ENCODE data around the gene ELMOD3. TPM values are rescaled to one million over a fixed set of nuclear protein-coding genes. Genes with fewer than 3 reads are reported as not detected.
"Not testable (repeated sequence)": the region's sequence is repeated elsewhere in the genome, so short reads cannot be mapped to it uniquely, and the experiment has no call there.

Gene ELMOD3
- polyA plus RNA-seq, 2 of the 4 experiments (the other 2 are of a cell fraction): 17.8 to 29.9 TPM

DNA sequence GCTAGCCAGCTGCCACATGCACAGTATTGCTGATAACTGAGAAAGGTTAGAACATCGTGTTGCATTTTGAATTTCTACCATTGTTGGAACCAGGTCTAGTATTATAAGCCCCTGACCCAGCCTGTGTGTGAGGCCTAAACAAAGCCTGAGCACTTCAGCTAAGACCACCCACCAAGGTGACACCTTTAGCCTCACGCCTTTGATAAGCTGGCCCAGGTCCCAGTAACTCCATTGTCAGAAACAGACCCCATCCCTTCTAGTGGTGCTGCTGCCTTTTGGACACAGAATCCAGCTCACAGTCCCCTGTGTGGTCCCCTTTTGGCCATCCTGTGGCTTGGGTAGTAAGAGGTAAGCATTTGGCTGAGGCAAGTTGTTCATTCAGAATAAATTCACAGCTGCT is 1.6 kb downstream of the ELMOD3 start:
- Histone ChIP-seq H3K27ac (no peak overlapping the region), H3K4me1 (peaks cover 15% of the 10 kb centered on the region), H3K4me2 (no peak overlapping the region), H3K4me3 (no peak overlapping the region), H3K9me3 (no peaks in the 10 kb centered on the region)
- no peak for TF ChIP-seq PHF8 (IDR thresholded peaks at IDR 0.05; ENCODE audit: borderline replicate concordance, low read depth)
- TF ChIP-seq FOXS1 (CRISPR knock-in tag; IDR thresholded peaks at IDR 0.05): no peak
- TF ChIP-seq ESRRA (IDR thresholded peaks at IDR 0.05; ENCODE audit: borderline replicate concordance, low read length): no peak
- TF ChIP-seq FOSB (CRISPR knock-in tag; IDR thresholded peaks at IDR 0.05): no peak
- no peak for TF ChIP-seq POLR2A (IDR thresholded peaks at IDR 0.05; ENCODE audit: low read length)
- TF ChIP-seq HEYL (CRISPR knock-in tag; IDR thresholded peaks at IDR 0.05): no peak
- no peak for TF ChIP-seq NFE2L2 (conservative IDR thresholded peaks at IDR 0.05; ENCODE audit: low read length)
- TF ChIP-seq, protein P1, sequence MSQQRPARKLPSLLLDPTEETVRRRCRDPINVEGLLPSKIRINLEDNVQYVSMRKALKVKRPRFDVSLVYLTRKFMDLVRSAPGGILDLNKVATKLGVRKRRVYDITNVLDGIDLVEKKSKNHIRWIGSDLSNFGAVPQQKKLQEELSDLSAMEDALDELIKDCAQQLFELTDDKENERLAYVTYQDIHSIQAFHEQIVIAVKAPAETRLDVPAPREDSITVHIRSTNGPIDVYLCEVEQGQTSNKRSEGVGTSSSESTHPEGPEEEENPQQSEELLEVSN (IDR thresholded peaks at IDR 0.05; ENCODE audit: borderline replicate concordance, low read depth): no peak
- TF ChIP-seq, protein P2, sequence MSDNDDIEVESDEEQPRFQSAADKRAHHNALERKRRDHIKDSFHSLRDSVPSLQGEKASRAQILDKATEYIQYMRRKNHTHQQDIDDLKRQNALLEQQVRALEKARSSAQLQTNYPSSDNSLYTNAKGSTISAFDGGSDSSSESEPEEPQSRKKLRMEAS (IDR thresholded peaks at IDR 0.05): no peak
- TF ChIP-seq TP53 (CRISPR knock-in tag; IDR thresholded peaks at IDR 0.05): no peak
- TF ChIP-seq ZNF302 (CRISPR knock-in tag; IDR thresholded peaks at IDR 0.05): no peak
- TF ChIP-seq, protein P3, sequence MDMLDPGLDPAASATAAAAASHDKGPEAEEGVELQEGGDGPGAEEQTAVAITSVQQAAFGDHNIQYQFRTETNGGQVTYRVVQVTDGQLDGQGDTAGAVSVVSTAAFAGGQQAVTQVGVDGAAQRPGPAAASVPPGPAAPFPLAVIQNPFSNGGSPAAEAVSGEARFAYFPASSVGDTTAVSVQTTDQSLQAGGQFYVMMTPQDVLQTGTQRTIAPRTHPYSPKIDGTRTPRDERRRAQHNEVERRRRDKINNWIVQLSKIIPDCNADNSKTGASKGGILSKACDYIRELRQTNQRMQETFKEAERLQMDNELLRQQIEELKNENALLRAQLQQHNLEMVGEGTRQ (IDR thresholded peaks at IDR 0.05): no peak
- WGBS (ENCODE audit: missing lambda C conversion rate): 95% methylated on average over 2 of the region's 2 CpGs
- ChIA-PET CTCF (interaction anchor here (1.1 to 3.2 kb wide), 3 partner anchors 9 to 183 kb away, joined by 3 to 16 read pairs (median 5); partner anchors contain the start of gene MAT2A), POLR2A (interaction anchor here (0.9 to 1.1 kb wide), 2 partner anchors 183 to 239 kb away, joined by 4 read pairs; partner anchors contain the start of gene MAT2A)
- DNase-seq (ENCODE audit: low read depth in 1 of 2, low spot score in 1 of 2) (no peak), ATAC-seq (no peak), FAIRE-seq (no peak)

DNA sequence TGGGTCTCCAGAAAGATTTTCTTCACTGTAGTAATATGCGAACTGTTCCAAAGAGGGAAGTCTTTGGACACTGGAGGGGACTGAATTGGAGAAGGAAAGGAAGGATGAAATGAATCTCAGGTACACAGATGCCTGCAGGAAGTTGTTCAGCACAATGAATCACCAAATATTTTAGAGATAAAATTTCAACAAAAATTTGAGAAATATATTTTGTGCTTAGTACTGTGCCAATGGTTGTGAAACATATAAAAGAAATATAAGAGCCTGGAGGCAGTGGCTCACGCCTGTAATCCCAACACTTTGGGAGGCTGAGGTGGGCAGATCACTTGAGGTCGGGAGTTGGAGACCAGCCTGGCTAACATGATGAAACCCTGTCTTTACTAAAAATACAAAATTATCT is 3.2 kb downstream of the ELMOD3 start:
- DNase-seq (ENCODE audit: low read depth in 1 of 2, low spot score in 1 of 2): no peak
- WGBS (ENCODE audit: missing lambda C conversion rate): 87% methylated on average over 3 of the region's 3 CpGs
- H3K4me3 ChIP-seq: no peak overlapping the region
- no peaks in the 10 kb centered on the region for H3K9me3 ChIP-seq
- POLR2A ChIA-PET: no interaction called here
- ATAC-seq: no peak
- CTCF ChIA-PET: interaction anchor here (1.1 to 3.2 kb wide), 2 partner anchors 8 to 19 kb away, joined by 3 to 16 read pairs; no protein-coding TSS in a partner anchor
- H3K4me2 ChIP-seq: no peak overlapping the region
- FAIRE-seq: no peak
- TF ChIP-seq ESRRA (IDR thresholded peaks at IDR 0.05; ENCODE audit: borderline replicate concordance, low read length): no peak
- no peak for TF ChIP-seq TFCP2L1 (CRISPR knock-in tag; IDR thresholded peaks at IDR 0.05)
- TF ChIP-seq CEBPB (IDR thresholded peaks at IDR 0.05): no peak
- no peak for TF ChIP-seq ZNF302 (CRISPR knock-in tag; IDR thresholded peaks at IDR 0.05)
- TF ChIP-seq KDM1A (IDR thresholded peaks at IDR 0.05; ENCODE audit: low read depth): no peak
- TF ChIP-seq CHD4 (IDR thresholded peaks at IDR 0.05; ENCODE audit: borderline replicate concordance): no peak
- TF ChIP-seq, protein P2 (IDR thresholded peaks at IDR 0.05): no peak
- TF ChIP-seq EHMT2 (IDR thresholded peaks at IDR 0.05; ENCODE audit: low read depth): no peak
- no peak for TF ChIP-seq HOXB13 (CRISPR knock-in tag; IDR thresholded peaks at IDR 0.05; ENCODE audit: low read depth)
- no peak for TF ChIP-seq MAFK (IDR thresholded peaks at IDR 0.05; ENCODE audit: partially characterized antibody)
- TF ChIP-seq EHF (CRISPR knock-in tag; IDR thresholded peaks at IDR 0.05): no peak
- H3K4me1 ChIP-seq: peaks cover 12% of the 10 kb centered on the region
- no peak overlapping the region for H3K27ac ChIP-seq

DNA sequence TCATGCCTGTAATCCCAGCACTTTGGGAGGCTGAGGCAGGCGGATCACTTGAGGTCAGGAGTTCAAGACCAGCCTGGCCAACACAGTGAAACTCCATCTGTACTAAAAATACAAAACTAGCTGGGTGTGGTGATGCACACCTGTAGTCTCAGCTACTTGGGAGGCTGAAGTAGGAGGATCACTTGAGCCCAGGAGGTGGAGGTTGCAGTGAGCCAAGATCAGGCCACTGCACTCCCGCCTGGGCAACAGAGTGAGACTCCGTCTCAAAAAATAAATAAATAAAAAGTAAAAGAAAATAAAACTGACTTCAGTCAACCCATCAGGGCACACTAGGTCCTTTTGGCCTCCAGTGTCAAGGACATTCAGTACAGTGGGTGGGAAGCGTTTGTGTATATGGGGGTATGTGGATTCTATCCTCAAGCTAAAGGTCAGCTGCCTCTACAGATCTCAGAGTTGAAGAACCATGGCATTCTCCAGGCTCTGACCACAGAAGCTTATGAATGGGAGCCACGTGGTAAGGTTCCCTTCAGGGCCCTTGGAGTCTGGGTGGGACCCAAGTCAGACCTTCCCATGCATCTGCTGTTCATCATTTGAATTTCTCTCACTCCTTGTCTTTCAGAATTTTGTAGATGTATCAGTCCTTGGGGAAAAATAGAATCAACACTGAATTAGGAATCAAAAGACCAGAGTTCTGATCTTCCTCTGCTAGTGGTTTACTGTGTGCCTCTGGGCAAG is 8.3 kb downstream of the ELMOD3 start:
- CTCF ChIA-PET: interaction anchor here (1.5 kb wide), 1 partner anchor 190 kb away, joined by 3 read pairs; no protein-coding TSS in a partner anchor
- not testable (repeated sequence) for ATAC-seq
- 91% methylated on average over 5 of the region's 5 CpGs for WGBS (ENCODE audit: missing lambda C conversion rate)

More for the DNA sequence above, 8.3 kb downstream of the ELMOD3 start:
- H3K27ac ChIP-seq; H3K4me2 ChIP-seq; H3K9me3 ChIP-seq; DNase-seq (ENCODE audit: low read depth in 1 of 2, low spot score in 1 of 2); H3K4me3 ChIP-seq; FAIRE-seq; H3K4me1 ChIP-seq: not testable (repeated sequence)
- POLR2A ChIA-PET: interaction anchor here (1.6 kb wide), 1 partner anchor 8 kb away, joined by 5 read pairs; the partner anchor contains the start of genes ELMOD3 and RETSAT

All from A549 (cell line).